ENCODE results near the gene OPCML.

Gene OPCML

GRCh38 chr11:132846075-132846474, 686.2 kb downstream of the OPCML start:
- peak; percentile 9 for DNase-seq (ENCODE audit: low read depth)

- peak; percentile 97 for DNase-seq (ENCODE audit: low read depth)
These were observed 687.2 kb downstream of the OPCML start for GRCh38 chr11:132844956-132845696.

DNA sequence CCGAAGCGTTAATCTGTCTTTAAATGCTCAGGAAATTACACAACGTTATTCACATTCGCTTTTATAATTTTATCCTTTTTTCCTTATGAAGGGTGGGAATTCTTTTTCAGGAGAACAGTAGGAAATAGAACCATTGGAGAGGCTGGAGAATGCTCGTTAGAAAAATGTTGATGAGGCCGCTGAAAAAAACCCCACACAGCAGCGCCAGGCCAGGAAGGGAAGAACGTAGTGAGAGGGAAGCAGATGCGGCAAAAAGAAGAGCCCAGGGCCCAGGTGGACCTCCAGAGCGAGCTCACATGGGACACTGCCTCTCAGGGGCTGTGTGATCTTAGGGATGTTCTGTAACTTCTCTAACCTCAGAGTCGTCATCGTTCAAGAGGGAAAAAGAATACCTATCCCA, 691.6 kb downstream of the OPCML start:
- DNase-seq (ENCODE audit: low read depth): no peak

DNA sequence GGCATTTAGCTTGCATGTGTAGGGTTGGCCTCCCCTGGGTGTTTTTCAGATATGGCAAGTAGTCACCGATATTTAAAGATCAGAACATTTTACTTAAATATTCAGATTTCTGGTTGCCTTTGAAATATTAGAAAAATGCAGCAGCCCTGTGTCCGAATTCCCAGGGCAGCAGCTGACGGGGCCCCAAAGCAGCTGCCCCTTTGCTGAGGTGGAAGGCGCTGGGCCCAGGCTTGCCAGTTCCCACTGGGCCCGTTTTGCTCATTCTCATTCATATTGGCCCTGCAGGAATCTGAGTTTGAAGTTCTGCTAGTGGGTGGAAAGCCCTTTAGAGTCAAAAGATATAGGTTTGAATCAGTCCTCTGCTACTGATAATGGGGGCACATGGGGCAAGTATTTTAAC, 692.1 kb downstream of the OPCML start:
- DNase-seq (ENCODE audit: low read depth): no peak

GRCh38 chr11:132839236-132839945, 692.9 kb downstream of the OPCML start:
- DNase-seq (ENCODE audit: low read depth): no peak

DNA sequence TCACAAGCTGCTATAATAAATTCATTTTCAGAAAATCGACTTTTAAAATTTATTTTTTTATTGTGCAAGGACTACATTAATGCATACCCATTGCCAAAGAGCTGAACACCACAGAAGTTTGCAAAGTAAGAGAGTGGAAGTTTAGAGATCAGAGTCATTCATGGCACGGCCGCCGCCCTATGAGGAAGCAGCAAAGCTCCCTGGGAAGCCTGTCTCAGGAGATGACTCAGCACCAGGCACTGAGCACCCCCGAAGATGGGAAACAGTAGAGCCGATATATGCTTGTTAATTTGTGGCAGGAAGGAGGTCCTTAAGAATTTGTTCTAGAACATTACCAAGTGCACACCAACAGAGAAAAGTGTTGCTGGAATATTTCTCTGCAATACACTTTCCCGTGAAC, 693.7 kb downstream of the OPCML start:
- peak; percentile 81 for DNase-seq (ENCODE audit: low read depth)

- no peak for DNase-seq (ENCODE audit: low read depth)
These were observed 701.0 kb downstream of the OPCML start for GRCh38 chr11:132831272-132831671.

DNA sequence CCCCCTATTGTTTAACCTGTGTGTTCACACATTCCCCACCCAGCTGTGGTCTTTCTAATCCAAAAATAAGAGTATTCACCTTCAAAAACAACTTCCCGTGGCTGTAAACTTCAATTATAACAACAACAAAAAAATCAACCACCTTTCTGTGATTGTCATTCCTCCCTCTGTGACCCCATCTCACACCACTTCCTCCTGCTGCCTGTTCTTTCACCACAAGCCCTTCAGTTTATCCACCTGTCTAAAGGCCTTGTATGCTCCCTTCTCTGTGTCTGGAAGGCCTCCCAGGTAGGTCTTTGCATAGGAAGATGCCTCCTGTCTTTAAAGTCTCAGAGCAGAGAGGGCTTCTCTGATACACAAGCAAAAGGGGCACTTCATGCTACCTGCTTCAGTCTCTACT, 707.7 kb downstream of the OPCML start:
- no peak for DNase-seq (ENCODE audit: low read depth)

DNA sequence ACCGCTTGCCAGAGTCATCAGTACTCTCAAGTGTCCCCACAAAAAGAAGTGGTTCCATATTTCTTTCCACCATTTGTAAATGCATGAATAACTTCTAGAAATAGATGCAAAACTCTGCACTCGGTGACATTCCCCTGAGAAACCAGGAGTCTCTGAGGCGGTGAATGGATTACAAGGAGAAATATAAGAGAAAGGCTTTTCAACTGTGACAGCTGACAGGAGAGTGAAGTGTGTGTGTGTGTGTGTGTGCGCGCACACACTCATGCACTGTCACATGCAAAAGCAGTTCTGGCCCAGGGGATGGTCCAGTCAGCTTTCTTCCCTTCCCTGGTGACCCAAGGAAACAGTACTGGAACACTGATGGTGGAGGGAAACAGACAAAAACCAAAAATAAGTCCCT, 710.0 kb downstream of the OPCML start:
- no peak for DNase-seq (ENCODE audit: low read depth)

GRCh38 chr11:132821499-132821898, 710.8 kb downstream of the OPCML start:
- no peak for DNase-seq (ENCODE audit: low read depth)

DNA sequence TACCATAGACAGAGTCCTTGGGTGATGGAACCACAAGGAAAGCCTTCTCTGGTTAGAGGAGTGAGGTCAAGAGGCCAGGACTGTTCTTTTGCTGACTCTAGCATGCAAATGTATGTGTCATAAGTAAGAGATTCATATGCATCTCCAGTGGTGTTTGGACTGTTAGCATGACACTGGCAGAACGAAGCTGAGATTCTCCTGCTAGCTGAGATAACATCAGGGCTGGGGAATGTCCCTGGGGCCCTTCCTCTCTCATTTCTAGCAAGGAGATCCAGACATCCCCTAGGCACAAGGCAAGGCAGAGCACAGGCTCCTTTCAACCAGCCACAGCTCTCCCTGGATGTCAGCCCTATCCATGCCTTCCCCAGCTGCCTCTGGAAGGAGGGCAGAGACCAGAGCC, 711.3 kb downstream of the OPCML start:
- peak; percentile 90 for DNase-seq (ENCODE audit: low read depth)

GRCh38 chr11:132818951-132819350, 713.4 kb downstream of the OPCML start:
- peak; percentile 5 for DNase-seq (ENCODE audit: low read depth)

GRCh38 chr11:132817387-132817786, 714.9 kb downstream of the OPCML start:
- DNase-seq (ENCODE audit: low read depth): no peak

GRCh38 chr11:132814410-132814809, 717.9 kb downstream of the OPCML start:
- DNase-seq (ENCODE audit: low read depth): no peak

GRCh38 chr11:132811649-132812048, 720.7 kb downstream of the OPCML start:
- DNase-seq (ENCODE audit: low read depth): no peak

GRCh38 chr11:132809070-132809469, 723.2 kb downstream of the OPCML start:
- DNase-seq (ENCODE audit: low read depth): no peak

- no peak for DNase-seq (ENCODE audit: low read depth)
These were observed 728.0 kb downstream of the OPCML start for GRCh38 chr11:132804258-132804657.

- DNase-seq (ENCODE audit: low read depth): peak; percentile 51
These were observed 728.9 kb downstream of the OPCML start for GRCh38 chr11:132803436-132803835.

DNA sequence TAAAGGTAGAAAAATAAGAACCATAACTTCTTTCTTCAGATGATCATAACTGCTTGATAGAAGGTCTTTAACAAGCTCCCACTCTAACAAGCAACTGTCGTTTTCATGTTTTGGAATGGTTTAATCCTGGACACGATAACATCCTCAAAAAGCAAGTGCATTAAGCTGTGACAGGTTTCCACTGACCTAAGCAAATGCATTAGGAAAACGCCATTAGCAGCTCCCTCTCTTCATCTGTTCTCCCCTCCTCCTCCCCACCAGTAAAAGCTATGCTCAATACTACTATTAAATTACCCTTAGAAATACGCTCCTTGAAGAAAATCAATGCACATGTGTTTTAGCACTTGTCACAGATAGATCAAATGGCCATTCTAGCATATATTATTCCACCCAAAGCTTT, 729.4 kb downstream of the OPCML start:
- no peak for DNase-seq (ENCODE audit: low read depth)

- DNase-seq (ENCODE audit: low read depth): no peak
These were observed 738.5 kb downstream of the OPCML start for GRCh38 chr11:132793831-132794230.

- DNase-seq (ENCODE audit: low read depth): no peak
These were observed 739.8 kb downstream of the OPCML start for GRCh38 chr11:132792341-132793140.

DNA sequence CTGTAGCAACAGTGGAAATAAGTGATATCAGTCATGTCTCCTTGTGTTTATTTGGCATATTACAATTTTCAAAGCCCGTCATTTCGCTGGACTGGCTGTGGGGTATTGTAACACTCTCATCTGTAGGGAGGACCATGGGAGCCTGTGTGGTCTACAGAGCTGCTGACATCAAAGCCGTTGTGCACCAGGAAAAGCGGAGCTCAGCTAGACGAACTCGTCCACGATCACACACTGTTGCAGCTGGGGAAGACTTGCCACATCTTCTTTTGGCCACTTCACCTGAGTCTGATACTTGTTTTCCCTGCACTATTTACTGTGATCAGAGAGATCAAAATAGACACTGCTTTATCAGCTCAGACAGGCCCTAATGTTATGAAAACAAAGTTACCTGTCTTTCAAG, 741.3 kb downstream of the OPCML start:
- DNase-seq (ENCODE audit: low read depth): no peak

DNA sequence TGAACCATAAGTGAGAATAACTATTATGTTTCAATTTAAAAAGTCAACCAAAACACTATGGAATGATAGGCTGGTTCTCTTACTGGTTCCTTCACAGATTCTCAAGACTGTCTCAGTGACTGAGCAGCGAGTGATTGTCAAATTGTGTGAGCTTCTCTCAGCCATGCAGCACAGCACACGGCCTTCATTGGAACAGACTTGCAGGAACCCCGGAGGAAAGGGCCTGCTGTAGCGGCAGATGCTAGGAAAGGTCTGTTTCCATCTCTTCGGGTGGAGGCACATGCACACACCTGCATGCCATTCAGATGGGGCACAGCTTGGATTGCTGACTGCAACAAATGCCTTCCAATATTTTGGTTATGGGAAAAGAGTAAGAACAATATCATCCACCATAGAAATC, 741.8 kb downstream of the OPCML start:
- DNase-seq (ENCODE audit: low read depth): no peak

Data from EH (cell line).